Measurements from ENCODE around the gene SLC22A12. TPM values are rescaled to one million over a fixed set of nuclear protein-coding genes. Genes with fewer than 3 reads are reported as not detected.

SLC22A12 gene
- total RNA-seq, 1 donor from 2014 or later = not detected

GRCh38 chr11:64628596-64628995, 37.6 kb downstream of the SLC22A12 start:
- H3K27me3 ChIP-seq = peaks cover 18% of the 10 kb centered on the region
- peaks cover 22% of the 10 kb centered on the region for H3K36me3 Mint-ChIP-seq
- peaks cover 9% of the 10 kb centered on the region for H3K27me3 Mint-ChIP-seq (ENCODE audit: insufficient read depth, low read depth)
- H3F3A ChIP-seq (ENCODE audit: low read depth) = peaks cover 21% of the 10 kb centered on the region
- H3K79me2 ChIP-seq (ENCODE audit: low read depth) = no peaks in the 10 kb centered on the region
- H3K9me3 ChIP-seq (ENCODE audit: low read depth) = no peaks in the 10 kb centered on the region
- no peaks in the 10 kb centered on the region for H3K36me3 ChIP-seq
- H2AFZ ChIP-seq (replicated peaks) = no peak overlapping the region
- no peaks in the 10 kb centered on the region for H3K9me3 Mint-ChIP-seq
- H3K4me2 ChIP-seq = no peak overlapping the region
- peak overlapping the region; percentile 33 for H3K27ac Mint-ChIP-seq
- TF ChIP-seq CTCF (IDR thresholded peaks at IDR 0.05) (no peak), EZH2phosphoT487 (IDR thresholded peaks at IDR 0.05) (no peak), EZH2 (IDR thresholded peaks at IDR 0.05) (no peak)
- H3K9ac ChIP-seq = no peak overlapping the region
- H3K4me1 Mint-ChIP-seq = peaks cover 22% of the 10 kb centered on the region
- H3K4me3 Mint-ChIP-seq = peak overlapping the region; percentile 49
- H3K4me1 ChIP-seq = peaks cover 19% of the 10 kb centered on the region
- no peak overlapping the region for H3K4me3 ChIP-seq
- no peaks in the 10 kb centered on the region for H4K20me1 ChIP-seq (ENCODE audit: low read depth)
- no peak overlapping the region for H3K27ac ChIP-seq
- DNase-seq (ENCODE audit: low spot score) = no peak

GRCh38 chr11:64629103-64629502, 38.1 kb downstream of the SLC22A12 start:
- H3K79me2 ChIP-seq (ENCODE audit: low read depth) = no peaks in the 10 kb centered on the region
- Mint-ChIP-seq H3K27ac (no peak overlapping the region), H3K27me3 (ENCODE audit: insufficient read depth, low read depth) (peaks cover 9% of the 10 kb centered on the region), H3K36me3 (peaks cover 20% of the 10 kb centered on the region), H3K4me1 (peaks cover 22% of the 10 kb centered on the region), H3K4me3 (no peak overlapping the region), H3K9me3 (no peaks in the 10 kb centered on the region)
- peaks cover 21% of the 10 kb centered on the region for H3F3A ChIP-seq (ENCODE audit: low read depth)
- H3K4me3 ChIP-seq = no peak overlapping the region
- H3K4me1 ChIP-seq = peaks cover 19% of the 10 kb centered on the region
- H3K9me3 ChIP-seq (ENCODE audit: low read depth) = no peaks in the 10 kb centered on the region
- H4K20me1 ChIP-seq (ENCODE audit: low read depth) = no peaks in the 10 kb centered on the region
- no peaks in the 10 kb centered on the region for H3K36me3 ChIP-seq
- H3K27ac ChIP-seq = no peak overlapping the region
- no peak overlapping the region for H3K4me2 ChIP-seq
- H3K27me3 ChIP-seq = peaks cover 18% of the 10 kb centered on the region
- TF ChIP-seq EZH2phosphoT487 (IDR thresholded peaks at IDR 0.05) (no peak), EZH2 (IDR thresholded peaks at IDR 0.05) (no peak), CTCF (IDR thresholded peaks at IDR 0.05) (no peak)
- DNase-seq (ENCODE audit: low spot score) = no peak
- no peak overlapping the region for H3K9ac ChIP-seq
- no peak overlapping the region for H2AFZ ChIP-seq (replicated peaks)

GRCh38 chr11:64629796-64630562, 39.0 kb downstream of the SLC22A12 start:
- peaks cover 21% of the 10 kb centered on the region for H3F3A ChIP-seq (ENCODE audit: low read depth)
- Mint-ChIP-seq H3K27me3 (ENCODE audit: insufficient read depth, low read depth) (peaks cover 9% of the 10 kb centered on the region), H3K36me3 (peaks cover 20% of the 10 kb centered on the region), H3K27ac (no peak overlapping the region), H3K4me3 (no peak overlapping the region), H3K9me3 (no peaks in the 10 kb centered on the region), H3K4me1 (peaks cover 22% of the 10 kb centered on the region)
- H3K4me2 ChIP-seq = no peak overlapping the region
- no peak overlapping the region for H3K4me3 ChIP-seq
- H3K9ac ChIP-seq = no peak overlapping the region
- no peak overlapping the region for H3K27ac ChIP-seq
- no peak overlapping the region for H2AFZ ChIP-seq (replicated peaks)
- H4K20me1 ChIP-seq (ENCODE audit: low read depth) = no peaks in the 10 kb centered on the region
- peak; percentile 79 for DNase-seq (ENCODE audit: low spot score)
- no peaks in the 10 kb centered on the region for H3K79me2 ChIP-seq (ENCODE audit: low read depth)
- peaks cover 18% of the 10 kb centered on the region for H3K27me3 ChIP-seq
- H3K4me1 ChIP-seq = peaks cover 19% of the 10 kb centered on the region
- no peaks in the 10 kb centered on the region for H3K36me3 ChIP-seq
- TF ChIP-seq EZH2 (IDR thresholded peaks at IDR 0.05) (no peak), CTCF (IDR thresholded peaks at IDR 0.05) (peak; percentile 50)
- H3K9me3 ChIP-seq (ENCODE audit: low read depth) = no peaks in the 10 kb centered on the region

Data from neural progenitor cell (in vitro differentiated cells).